Muscle layer of duodenum (tissue), 2 donors: ENCODE results near the gene GABARAP.
A peak's percentile ranks its signal among the peaks of the same experiment; 100 is the strongest.

Experiments
- H3K27ac ChIP-seq: one replicate; pipeline ENCODE4 v1.7.0; 2013; ENCODE audit warnings: mild to moderate bottlenecking, low read length
- H3K27me3 ChIP-seq: one replicate; pipeline ENCODE4 v1.7.0; 2013; ENCODE audit warnings: low read depth, mild to moderate bottlenecking, control low read depth, low read length
- H3K36me3 ChIP-seq, 2 donors: one replicate each; pipeline ENCODE4 v1.7.0; 2013; ENCODE audit warnings: low read length in 2 of 2, control low read depth in 1 of 2, mild to moderate bottlenecking in 1 of 2; ENCODE audit not compliant: insufficient read depth in 2 of 2, control insufficient read depth in 1 of 2
- H3K4me1 ChIP-seq, 2 donors: one replicate each; pipeline ENCODE4 v1.7.0; 2013; ENCODE audit warnings: low read length in 2 of 2, mild to moderate bottlenecking in 2 of 2, control low read depth in 1 of 2, moderate library complexity in 1 of 2; ENCODE audit not compliant: insufficient read depth in 2 of 2, control insufficient read depth in 1 of 2
- H3K4me3 ChIP-seq, 2 donors: one replicate each; pipeline ENCODE4 v1.7.0; 2013; ENCODE audit warnings: low read length in 2 of 2, low read depth in 1 of 2, mild to moderate bottlenecking in 1 of 2
- H3K9me3 ChIP-seq, 2 donors: one replicate each; pipeline ENCODE4 v1.7.0; 2013; ENCODE audit warnings: low read length in 2 of 2, control low read depth in 1 of 2, mild to moderate bottlenecking in 1 of 2; ENCODE audit not compliant: control insufficient read depth in 1 of 2
- donor health status: healthy.

Gene GABARAP

GRCh38 chr17:7213895-7214299 lies 28.4 kb downstream of the GABARAP start:
- Histone ChIP-seq H3K27me3 (no peaks in the 10 kb centered on the region), H3K27ac (peak overlapping the region; percentile 11), H3K4me3 (peak overlapping the region; percentile 70 to 77), H3K36me3 (no peaks in the 10 kb centered on the region), H3K9me3 (no peaks in the 10 kb centered on the region), H3K4me1 (peaks cover 18 to 38% of the 10 kb centered on the region in 2 donors)

GRCh38 chr17:7211491-7212273 lies 30.6 kb downstream of the GABARAP start:
- Histone ChIP-seq H3K4me1 (peaks cover 16 to 20% of the 10 kb centered on the region in 2 donors), H3K27me3 (no peaks in the 10 kb centered on the region), H3K4me3 (no peak overlapping the region), H3K36me3 (no peaks in the 10 kb centered on the region), H3K27ac (no peak overlapping the region), H3K9me3 (no peaks in the 10 kb centered on the region)

DNA sequence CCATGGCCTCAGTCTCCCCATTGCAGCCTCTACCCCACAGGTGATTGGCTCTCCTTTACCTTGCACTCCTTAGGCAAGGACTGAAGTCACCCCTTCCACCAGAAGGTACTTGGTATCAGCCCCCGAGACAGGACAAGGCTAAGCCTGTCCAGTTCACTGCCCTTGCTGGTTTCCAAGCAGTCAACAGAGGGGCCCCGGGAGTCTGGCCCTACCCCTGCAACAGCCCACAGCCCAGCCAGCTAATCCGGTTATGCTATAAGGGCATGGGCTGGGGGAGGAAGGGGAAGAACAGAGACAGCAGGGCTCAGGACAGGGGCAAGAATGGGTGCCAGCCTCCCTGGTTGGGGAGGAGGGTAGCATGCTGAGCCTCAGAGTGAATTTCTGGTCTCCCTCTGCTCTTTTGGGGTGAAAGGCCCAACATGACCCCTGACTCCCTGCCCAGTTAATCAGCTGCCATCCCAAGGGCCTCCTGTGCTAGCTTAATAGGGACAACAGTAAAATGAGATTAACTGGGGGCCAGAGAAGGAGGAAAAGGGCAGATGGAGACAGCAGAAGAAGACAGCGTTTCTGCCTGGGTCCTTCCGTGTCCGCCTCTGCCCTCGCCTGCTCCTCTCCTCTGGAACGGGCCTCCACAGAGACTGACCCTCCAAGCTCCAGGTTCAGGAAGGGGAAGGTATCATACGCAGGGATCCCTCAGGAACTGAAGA lies 33.3 kb downstream of the GABARAP start:
- H3K4me3 ChIP-seq = no peak overlapping the region
- H3K27me3 ChIP-seq = no peaks in the 10 kb centered on the region
- no peaks in the 10 kb centered on the region for H3K9me3 ChIP-seq
- no peaks in the 10 kb centered on the region for H3K36me3 ChIP-seq
- peaks cover 3 to 4% of the 10 kb centered on the region in 2 donors for H3K4me1 ChIP-seq
- H3K27ac ChIP-seq = no peak overlapping the region

DNA sequence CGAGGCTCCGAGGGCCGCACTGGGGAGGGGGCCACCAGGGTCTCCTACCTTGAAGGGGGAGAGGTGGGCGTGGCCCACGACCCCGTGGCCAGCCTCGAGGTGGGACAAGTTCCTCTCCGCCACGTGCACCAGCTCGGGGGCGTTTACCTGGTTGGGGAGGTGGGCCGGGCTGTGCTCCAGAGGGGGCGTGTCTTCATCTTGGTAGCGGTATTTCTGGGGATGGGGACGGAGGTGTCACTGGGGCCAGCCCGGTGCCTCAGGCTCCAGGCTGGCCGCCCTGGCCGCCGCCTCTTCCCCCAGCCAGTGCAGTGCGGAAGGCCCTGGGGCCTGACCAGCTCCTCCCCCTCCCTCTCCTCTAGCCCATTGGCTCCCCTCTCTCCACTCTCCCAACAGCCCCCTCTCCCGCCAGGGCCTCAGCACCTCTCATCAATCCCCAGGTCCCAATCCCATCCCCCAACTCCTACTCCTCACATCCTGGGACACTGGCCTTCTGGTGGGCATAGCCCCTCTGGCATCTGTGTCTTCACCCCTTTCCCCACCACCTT lies 34.1 kb downstream of the GABARAP start:
- H3K27me3 ChIP-seq = no peaks in the 10 kb centered on the region
- H3K4me3 ChIP-seq = no peak overlapping the region
- H3K36me3 ChIP-seq = peaks cover 7% of the 10 kb centered on the region in 2 donors
- peaks cover 0 to 4% of the 10 kb centered on the region in 2 donors for H3K4me1 ChIP-seq
- H3K27ac ChIP-seq = no peak overlapping the region
- no peaks in the 10 kb centered on the region for H3K9me3 ChIP-seq

DNA sequence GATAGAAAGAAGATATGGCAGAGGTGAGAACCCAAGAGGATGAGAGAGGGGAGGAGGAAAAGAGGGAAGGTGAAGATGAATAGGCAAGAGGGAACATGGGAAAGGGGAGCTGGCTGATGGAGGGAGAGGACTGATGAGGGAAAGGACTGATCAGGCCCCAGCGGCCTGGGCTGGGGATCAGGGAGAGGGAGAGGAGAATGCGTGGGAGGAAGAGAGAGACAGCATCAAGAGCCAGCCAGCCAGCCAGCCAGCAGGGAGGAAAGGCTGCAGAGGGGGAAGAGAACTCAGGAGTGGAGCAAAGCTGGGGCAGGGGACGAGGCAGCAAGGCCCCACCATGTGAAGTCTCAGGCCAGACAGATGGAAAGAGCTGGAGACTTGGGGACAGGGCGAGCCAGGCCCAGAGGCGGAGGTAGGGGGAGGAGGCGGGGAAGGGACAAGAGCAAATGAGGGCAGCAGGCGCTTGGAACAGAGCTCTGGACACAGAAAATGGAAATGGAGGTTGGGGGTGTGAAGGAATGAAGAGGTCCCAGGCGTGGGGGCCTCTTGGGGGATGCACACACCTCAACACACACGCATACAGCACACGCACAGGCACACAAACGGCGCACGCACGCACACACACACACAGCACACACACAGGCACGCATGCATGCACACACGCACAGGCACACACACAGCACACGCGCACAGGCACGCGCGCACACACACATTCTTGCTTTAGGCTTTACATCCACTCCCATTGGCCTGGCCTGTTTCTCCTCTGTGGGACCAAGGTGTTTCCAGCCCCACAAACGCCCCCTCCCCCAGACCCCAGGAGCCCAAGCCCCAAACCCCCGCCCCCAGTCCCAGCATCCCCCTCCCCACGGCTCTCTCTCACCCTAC lies 34.9 kb downstream of the GABARAP start:
- Histone ChIP-seq H3K4me3 (no peak overlapping the region), H3K9me3 (no peaks in the 10 kb centered on the region), H3K4me1 (peaks cover 0 to 4% of the 10 kb centered on the region in 2 donors), H3K27me3 (no peaks in the 10 kb centered on the region), H3K36me3 (peaks cover 14% of the 10 kb centered on the region in 2 donors), H3K27ac (peak overlapping the region; percentile 27)

DNA sequence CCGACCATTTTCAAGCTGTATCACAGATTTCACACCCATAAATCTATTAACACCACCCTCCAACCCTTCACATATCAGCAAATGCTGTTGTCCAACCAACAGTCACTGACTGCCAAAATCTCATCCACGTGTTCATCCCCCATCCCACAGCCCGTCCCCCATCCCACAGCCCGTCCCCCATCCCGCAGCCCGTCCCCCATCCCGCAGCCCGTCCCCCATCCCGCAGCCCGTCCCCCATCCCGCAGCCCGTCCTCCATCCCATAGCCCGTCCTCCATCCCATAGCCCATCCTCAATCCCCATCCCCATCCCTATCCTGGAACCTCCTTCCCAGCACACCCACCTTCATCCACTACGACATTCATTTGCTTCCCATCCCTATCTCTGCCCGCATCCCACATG lies 36.7 kb downstream of the GABARAP start:
- H3K4me3 ChIP-seq = peak overlapping the region; percentile 55 to 69
- H3K36me3 ChIP-seq = peaks cover 14 to 27% of the 10 kb centered on the region in 2 donors
- no peaks in the 10 kb centered on the region for H3K27me3 ChIP-seq
- no peaks in the 10 kb centered on the region for H3K9me3 ChIP-seq
- peaks cover 0 to 4% of the 10 kb centered on the region in 2 donors for H3K4me1 ChIP-seq
- peak overlapping the region; percentile 51 for H3K27ac ChIP-seq

GRCh38 chr17:7204828-7205461 lies 37.3 kb downstream of the GABARAP start:
- peaks cover 14 to 27% of the 10 kb centered on the region in 2 donors for H3K36me3 ChIP-seq
- H3K27me3 ChIP-seq = no peaks in the 10 kb centered on the region
- H3K27ac ChIP-seq = peak overlapping the region; percentile 51
- no peaks in the 10 kb centered on the region for H3K9me3 ChIP-seq
- H3K4me1 ChIP-seq = peaks cover 0 to 4% of the 10 kb centered on the region in 2 donors
- H3K4me3 ChIP-seq = peak overlapping the region; percentile 55 to 69

DNA sequence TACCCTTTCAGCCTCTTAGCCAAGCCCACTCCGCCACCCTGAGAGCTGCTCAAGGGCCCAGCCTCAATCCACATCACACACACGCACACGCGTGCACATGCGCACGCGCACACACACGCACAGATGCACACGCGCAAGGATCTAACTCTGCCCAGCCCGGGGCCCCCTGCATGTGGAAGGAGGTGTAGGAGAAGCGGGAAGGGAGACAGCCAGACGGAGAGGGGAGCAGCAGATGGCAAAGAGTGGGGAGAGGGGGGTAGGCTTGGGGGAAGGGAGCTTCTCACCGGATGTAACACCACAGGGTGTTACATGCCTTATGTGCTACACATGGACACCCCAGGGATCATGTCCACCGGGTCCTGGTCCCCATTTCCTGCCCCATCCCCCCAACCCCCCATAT lies 37.9 kb downstream of the GABARAP start:
- peak overlapping the region; percentile 55 to 69 for H3K4me3 ChIP-seq
- no peaks in the 10 kb centered on the region for H3K9me3 ChIP-seq
- peaks cover 0 to 4% of the 10 kb centered on the region in 2 donors for H3K4me1 ChIP-seq
- no peaks in the 10 kb centered on the region for H3K27me3 ChIP-seq
- H3K27ac ChIP-seq = no peak overlapping the region
- H3K36me3 ChIP-seq = peaks cover 14 to 27% of the 10 kb centered on the region in 2 donors

GRCh38 chr17:7203391-7203790 lies 38.9 kb downstream of the GABARAP start:
- peaks cover 14 to 30% of the 10 kb centered on the region in 2 donors for H3K36me3 ChIP-seq
- H3K4me3 ChIP-seq = no peak overlapping the region
- no peaks in the 10 kb centered on the region for H3K9me3 ChIP-seq
- no peaks in the 10 kb centered on the region for H3K27me3 ChIP-seq
- H3K4me1 ChIP-seq = peaks cover 0 to 4% of the 10 kb centered on the region in 2 donors
- no peak overlapping the region for H3K27ac ChIP-seq

DNA sequence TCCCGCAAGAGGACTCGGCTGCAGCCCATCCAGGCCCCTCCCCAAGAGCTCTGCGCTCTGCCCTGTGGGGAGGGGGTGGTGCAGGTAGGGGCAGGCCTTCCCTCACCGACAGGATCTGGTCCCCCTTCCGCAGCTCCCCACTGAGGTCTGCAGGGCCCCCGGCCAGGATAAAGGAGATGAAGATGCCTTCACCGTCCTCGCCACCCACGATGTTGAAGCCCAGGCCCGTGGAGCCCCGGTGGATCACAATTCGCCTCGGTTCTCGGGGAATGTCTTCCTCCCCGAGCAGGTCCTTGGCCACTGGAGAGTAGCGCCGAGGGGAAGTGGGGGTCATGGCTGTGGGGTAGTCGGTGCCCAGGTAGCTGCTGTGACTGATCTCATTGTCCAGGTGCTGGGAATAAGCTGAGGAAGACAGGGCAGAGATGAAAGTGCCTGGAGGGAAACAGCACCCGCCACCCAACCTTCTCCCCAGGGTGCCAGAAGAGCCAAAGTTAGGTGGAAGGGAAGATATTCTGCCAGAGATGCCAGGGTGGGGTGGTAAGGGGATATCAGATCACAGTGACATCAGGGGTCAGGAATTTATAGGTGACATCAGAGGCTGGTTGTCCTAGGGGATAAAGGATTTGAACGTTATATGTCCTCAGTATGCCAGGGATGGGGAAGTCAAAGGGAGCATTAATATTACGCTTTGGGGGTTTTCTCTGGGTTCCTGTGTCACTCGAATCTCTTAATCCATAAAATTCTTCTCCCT lies 45.4 kb downstream of the GABARAP start:
- H3K4me1 ChIP-seq = no peaks in the 10 kb centered on the region

More for the DNA sequence above, 45.4 kb downstream of the GABARAP start:
- Histone ChIP-seq H3K36me3 (peaks cover 22 to 55% of the 10 kb centered on the region in 2 donors), H3K9me3 (no peaks in the 10 kb centered on the region), H3K27me3 (no peaks in the 10 kb centered on the region), H3K4me3 (no peak overlapping the region), H3K27ac (no peak overlapping the region)
